Kidney epithelial cell (primary cell): Measurements from ENCODE around the gene ZNF662. TPM values are rescaled to one million over a fixed set of nuclear protein-coding genes. Genes with fewer than 3 reads are reported as not detected.

Experiments
- total RNA-seq: library from RNA; depleted of rRNA; stranded (reverse); fragments of >200 nt; gene quantifications from 2 replicates; pipeline ENCODE4 v1.2.3, GENCODE V29; 2015

Gene ZNF662
- total RNA-seq, 1 donor from 2014 or later = 4.1 TPM

Other genes starting within 250 kb of the ZNF662 start
- not detected in 2 replicates for gene KLHL40, start 220.6 kb upstream of the ZNF662 start, total RNA-seq
- gene HHATL, start 203.3 kb upstream of the ZNF662 start, total RNA-seq = not detected in 2 replicates
- gene CCDC13, start 132.9 kb upstream of the ZNF662 start, total RNA-seq = 0.33 and 2.1 TPM in 2 replicates
- 181 and 190 TPM in 2 replicates for gene HIGD1A, start 101.7 kb upstream of the ZNF662 start, total RNA-seq
- gene ACKR2, start 96.7 kb upstream of the ZNF662 start, total RNA-seq = 6.2 and 6.4 TPM in 2 replicates
- gene CYP8B1, start 30.3 kb upstream of the ZNF662 start, total RNA-seq = not detected in 2 replicates
- gene GASK1A, start 73.2 kb downstream of the ZNF662 start, total RNA-seq = 1.0 and 2.3 TPM in 2 replicates
- 22.1 and 23.6 TPM in 2 replicates for gene POMGNT2, start 199.9 kb downstream of the ZNF662 start, total RNA-seq